Urinary bladder (tissue), 4 donors: ENCODE measurements around the gene NR4A3. TPM values are rescaled to one million over a fixed set of nuclear protein-coding genes. Genes with fewer than 3 reads are reported as not detected.

Experiments
- DNase-seq: peaks from one replicate; pipeline ENCODE4 v3.0.0-alpha.2; 2015; ENCODE audit errors: extremely low spot score
- H3K27ac ChIP-seq: one replicate; pipeline ENCODE4 v1.5.1; 2013; ENCODE audit warnings: low read depth, mild to moderate bottlenecking, moderate library complexity
- H3K36me3 ChIP-seq: one replicate; pipeline ENCODE4 v1.6.1; 2013; ENCODE audit warnings: mild to moderate bottlenecking, moderate library complexity; ENCODE audit not compliant: insufficient read depth
- H3K4me1 ChIP-seq: one replicate; pipeline ENCODE4 v1.6.1; 2013; ENCODE audit warnings: mild to moderate bottlenecking, moderate library complexity; ENCODE audit not compliant: insufficient read depth
- H3K4me3 ChIP-seq: one replicate; pipeline ENCODE4 v1.5.1; 2013; ENCODE audit warnings: low read depth, low read length
- WGBS: extraction: QIAGEN DNeasy Blood & Tissue Kit; methylation state at CpG from one replicate; pipeline ENCODE4 v1.1.7; 2013; 5-methylcytosine and 5-hydroxymethylcytosine counted together
- polyA plus RNA-seq: library from polyadenylated mRNA; stranded (reverse); fragments of 200-250 nt; gene quantifications from one replicate; pipeline ENCODE4 v1.2.3, GENCODE V29; 2013
- total RNA-seq: library from RNA; depleted of rRNA; stranded (reverse); fragments of >200 nt; gene quantifications from one replicate; pipeline ENCODE4 v1.2.3, GENCODE V29; 2014
- donor health status: healthy with polysubstance abuse.
- donor health status: healthy.

The NR4A3 gene
- total and polyA plus RNA-seq, 2 donors: 4.7 to 4.8 TPM

- no peak for DNase-seq
- Histone ChIP-seq H3K4me3 (no peak overlapping the region), H3K27ac (no peak overlapping the region), H3K4me1 (no peaks in the 10 kb centered on the region), H3K36me3 (no peaks in the 10 kb centered on the region)
- 93% methylated on average over 2 of the region's 2 CpGs for WGBS
These were observed 18.0 kb upstream of the NR4A3 start for GRCh38 chr9:99803694-99804093.

- no peaks in the 10 kb centered on the region for H3K36me3 ChIP-seq
- H3K4me1 ChIP-seq: no peaks in the 10 kb centered on the region
- no peak overlapping the region for H3K27ac ChIP-seq
- DNase-seq: peak; percentile 47
- 30% methylated on average over 4 of the region's 4 CpGs for WGBS
- H3K4me3 ChIP-seq: no peak overlapping the region
These were observed 14.3 kb upstream of the NR4A3 start for GRCh38 chr9:99807276-99807852.

GRCh38 chr9:99807956-99808355 is 13.7 kb upstream of the NR4A3 start:
- Histone ChIP-seq H3K27ac (no peak overlapping the region), H3K4me3 (no peak overlapping the region), H3K36me3 (no peaks in the 10 kb centered on the region), H3K4me1 (no peaks in the 10 kb centered on the region)
- DNase-seq: no peak

- DNase-seq: no peak
- no peak overlapping the region for H3K27ac ChIP-seq
- 87% methylated on average over 2 of the region's 2 CpGs for WGBS
These were observed 13.2 kb upstream of the NR4A3 start for GRCh38 chr9:99808454-99808853.

GRCh38 chr9:99809586-99810319 is 11.9 kb upstream of the NR4A3 start:
- Histone ChIP-seq H3K27ac (no peak overlapping the region), H3K36me3 (no peaks in the 10 kb centered on the region), H3K4me1 (no peaks in the 10 kb centered on the region), H3K4me3 (no peak overlapping the region)
- DNase-seq: no peak

More at GRCh38 chr9:99808454-99808853, 13.2 kb upstream of the NR4A3 start:
- no peaks in the 10 kb centered on the region for H3K4me1 ChIP-seq
- H3K36me3 ChIP-seq: no peaks in the 10 kb centered on the region
- no peak overlapping the region for H3K4me3 ChIP-seq

GRCh38 chr9:99811172-99811571 is 10.5 kb upstream of the NR4A3 start:
- DNase-seq: no peak
- Histone ChIP-seq H3K4me1 (no peaks in the 10 kb centered on the region), H3K36me3 (no peaks in the 10 kb centered on the region), H3K27ac (no peak overlapping the region), H3K4me3 (no peak overlapping the region)
- 0% methylated on average over 1 of the region's 1 CpG for WGBS

- no peak for DNase-seq
- Histone ChIP-seq H3K4me1 (no peaks in the 10 kb centered on the region), H3K27ac (no peak overlapping the region), H3K36me3 (no peaks in the 10 kb centered on the region), H3K4me3 (no peak overlapping the region)
- 90% methylated on average over 8 of the region's 8 CpGs for WGBS
These were observed 9.9 kb upstream of the NR4A3 start for GRCh38 chr9:99811598-99812383.

- DNase-seq: no peak
- WGBS: 79% methylated on average over 8 of the region's 8 CpGs
- Histone ChIP-seq H3K27ac (no peak overlapping the region), H3K4me1 (no peaks in the 10 kb centered on the region), H3K36me3 (no peaks in the 10 kb centered on the region), H3K4me3 (no peak overlapping the region)
These were observed 7.9 kb upstream of the NR4A3 start for GRCh38 chr9:99813739-99814138.

- Histone ChIP-seq H3K4me1 (no peaks in the 10 kb centered on the region), H3K27ac (no peak overlapping the region), H3K4me3 (no peak overlapping the region), H3K36me3 (no peaks in the 10 kb centered on the region)
- no peak for DNase-seq
- WGBS: 91% methylated on average over 2 of the region's 2 CpGs
These were observed 7.3 kb upstream of the NR4A3 start for GRCh38 chr9:99814359-99814758.

- Histone ChIP-seq H3K36me3 (no peaks in the 10 kb centered on the region), H3K27ac (no peak overlapping the region), H3K4me3 (no peak overlapping the region), H3K4me1 (no peaks in the 10 kb centered on the region)
- no peak for DNase-seq
- WGBS: 88% methylated on average over 3 of the region's 3 CpGs
These were observed 5.3 kb upstream of the NR4A3 start for GRCh38 chr9:99816392-99816791.

GRCh38 chr9:99818500-99818899 is 3.2 kb upstream of the NR4A3 start:
- no peak for DNase-seq

GRCh38 chr9:99819123-99819855 is 2.4 kb upstream of the NR4A3 start:
- H3K27ac ChIP-seq: peak overlapping the region; percentile 99
- H3K4me1 ChIP-seq: no peaks in the 10 kb centered on the region
- under 1% methylated on average over 54 of the region's 54 CpGs for WGBS
- DNase-seq: peak; percentile 36
- H3K36me3 ChIP-seq: no peaks in the 10 kb centered on the region
- peak overlapping the region; percentile 64 for H3K4me3 ChIP-seq

More at GRCh38 chr9:99818500-99818899, 3.2 kb upstream of the NR4A3 start:
- 46% methylated on average over 4 of the region's 4 CpGs for WGBS
- Histone ChIP-seq H3K4me1 (no peaks in the 10 kb centered on the region), H3K36me3 (no peaks in the 10 kb centered on the region), H3K27ac (no peak overlapping the region), H3K4me3 (no peak overlapping the region)

- peak overlapping the region; percentile 99 for H3K27ac ChIP-seq
- no peaks in the 10 kb centered on the region for H3K4me1 ChIP-seq
- peak; percentile 53 for DNase-seq
- peak overlapping the region; percentile 64 for H3K4me3 ChIP-seq
- under 1% methylated on average over 81 of the region's 81 CpGs for WGBS
- H3K36me3 ChIP-seq: no peaks in the 10 kb centered on the region
These were observed 1.6 kb upstream of the NR4A3 start for GRCh38 chr9:99819856-99820684.
